Vagina (tissue), 2 donors: ENCODE results near the gene PCBP3.

Source experiments
- POLR2A ChIP-seq, 2 donors: fragments of 450-650 bp; IDR thresholded peaks; one replicate each; pipeline ENCODE4 v1.6.1; 2017; ENCODE audit warnings: antibody characterized with exemption in 2 of 2, mild to moderate bottlenecking in 2 of 2, moderate library complexity in 2 of 2
- TF ChIP-seq, protein P1 (sequence below), 3 experiments: fragments of 450-650 bp in 2 of 3; fragments of 200-600 bp in 1 of 3; sonication (generic) in 1 of 3; IDR thresholded peaks; one replicate each; pipeline ENCODE4 v1.5.1; 2017 to 2019; ENCODE audit warnings: antibody characterized with exemption in 3 of 3, mild to moderate bottlenecking in 2 of 3, moderate library complexity in 2 of 3

DNA sequence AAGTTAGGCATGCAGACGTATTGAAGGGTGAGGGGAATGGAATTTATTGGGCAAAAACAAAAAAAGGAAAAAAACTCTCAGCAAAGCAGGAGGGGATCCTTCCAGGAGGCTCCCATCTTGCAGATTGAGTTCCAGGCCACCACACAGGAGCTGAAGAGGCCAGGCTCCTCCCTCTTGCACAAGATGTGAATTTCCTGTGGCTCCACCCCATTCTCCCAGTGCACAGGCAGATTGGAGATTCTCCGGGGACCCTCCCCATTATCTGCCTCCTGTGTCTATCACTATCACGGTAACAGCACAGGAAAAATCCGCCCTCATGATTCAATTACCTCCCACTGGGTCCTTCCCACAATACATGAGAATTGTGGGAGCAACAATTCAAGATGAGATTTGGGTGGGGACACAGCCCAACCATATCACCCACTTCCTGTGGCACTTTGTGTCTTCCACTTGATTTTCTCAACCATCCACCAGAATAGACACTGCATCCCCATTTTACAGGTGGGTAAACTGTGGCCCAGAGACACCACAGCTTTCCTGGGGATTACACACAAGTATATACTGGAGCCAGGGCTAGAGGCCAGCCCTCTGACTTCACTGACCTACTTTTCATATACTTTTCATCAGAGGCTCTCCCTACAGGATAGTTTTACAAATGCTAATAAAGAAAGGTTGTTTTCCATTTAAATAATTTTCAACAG, 319.2 kb downstream of the PCBP3 start:
- TF ChIP-seq, protein P1, sequence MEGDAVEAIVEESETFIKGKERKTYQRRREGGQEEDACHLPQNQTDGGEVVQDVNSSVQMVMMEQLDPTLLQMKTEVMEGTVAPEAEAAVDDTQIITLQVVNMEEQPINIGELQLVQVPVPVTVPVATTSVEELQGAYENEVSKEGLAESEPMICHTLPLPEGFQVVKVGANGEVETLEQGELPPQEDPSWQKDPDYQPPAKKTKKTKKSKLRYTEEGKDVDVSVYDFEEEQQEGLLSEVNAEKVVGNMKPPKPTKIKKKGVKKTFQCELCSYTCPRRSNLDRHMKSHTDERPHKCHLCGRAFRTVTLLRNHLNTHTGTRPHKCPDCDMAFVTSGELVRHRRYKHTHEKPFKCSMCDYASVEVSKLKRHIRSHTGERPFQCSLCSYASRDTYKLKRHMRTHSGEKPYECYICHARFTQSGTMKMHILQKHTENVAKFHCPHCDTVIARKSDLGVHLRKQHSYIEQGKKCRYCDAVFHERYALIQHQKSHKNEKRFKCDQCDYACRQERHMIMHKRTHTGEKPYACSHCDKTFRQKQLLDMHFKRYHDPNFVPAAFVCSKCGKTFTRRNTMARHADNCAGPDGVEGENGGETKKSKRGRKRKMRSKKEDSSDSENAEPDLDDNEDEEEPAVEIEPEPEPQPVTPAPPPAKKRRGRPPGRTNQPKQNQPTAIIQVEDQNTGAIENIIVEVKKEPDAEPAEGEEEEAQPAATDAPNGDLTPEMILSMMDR (IDR thresholded peaks at IDR 0.05), result no peak
- TF ChIP-seq POLR2A (IDR thresholded peaks at IDR 0.05), result no peak
